Activated naive CD4-positive, alpha-beta T cell (primary cell): ENCODE data around the gene ZMIZ1.

ENCODE experiments used
- DNase-seq, 4 experiments: peaks; one replicate each; lab custom pipeline; 2025; lab: John Stamatoyannopoulos, UW

ZMIZ1 gene

DNA sequence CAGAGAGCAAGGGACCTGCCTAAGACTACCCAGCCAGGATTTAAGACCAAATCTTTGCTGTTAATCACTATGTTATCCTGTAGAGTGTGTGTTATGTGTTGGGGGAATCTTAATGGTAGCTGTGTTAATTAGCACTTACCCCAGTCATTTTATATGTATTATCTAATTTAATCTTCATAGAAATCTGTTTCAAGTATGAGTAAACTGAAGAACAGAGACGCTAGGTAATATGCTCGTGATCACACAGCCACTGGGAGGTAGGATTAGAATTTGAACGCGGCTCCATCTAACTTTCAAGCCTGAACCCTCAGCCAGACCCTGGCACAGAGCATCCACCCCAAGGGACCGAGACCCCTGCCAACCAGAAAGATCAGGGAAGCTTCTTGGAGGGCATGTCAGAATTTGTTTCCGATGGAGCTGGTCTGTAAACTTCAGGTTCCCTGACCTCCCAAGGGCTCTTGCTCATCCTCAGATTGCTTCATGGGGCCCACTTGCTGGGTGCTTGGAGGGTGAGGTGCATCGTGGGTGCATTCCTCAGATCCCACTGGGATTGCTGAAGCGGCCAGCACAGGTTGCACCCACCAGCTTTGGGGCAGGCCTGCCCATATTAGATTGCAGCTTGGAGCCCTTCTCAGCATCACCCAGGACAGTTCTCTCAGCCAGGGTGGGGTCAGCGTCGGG is 105.0 kb downstream of the ZMIZ1 start:
- no peak for DNase-seq

DNA sequence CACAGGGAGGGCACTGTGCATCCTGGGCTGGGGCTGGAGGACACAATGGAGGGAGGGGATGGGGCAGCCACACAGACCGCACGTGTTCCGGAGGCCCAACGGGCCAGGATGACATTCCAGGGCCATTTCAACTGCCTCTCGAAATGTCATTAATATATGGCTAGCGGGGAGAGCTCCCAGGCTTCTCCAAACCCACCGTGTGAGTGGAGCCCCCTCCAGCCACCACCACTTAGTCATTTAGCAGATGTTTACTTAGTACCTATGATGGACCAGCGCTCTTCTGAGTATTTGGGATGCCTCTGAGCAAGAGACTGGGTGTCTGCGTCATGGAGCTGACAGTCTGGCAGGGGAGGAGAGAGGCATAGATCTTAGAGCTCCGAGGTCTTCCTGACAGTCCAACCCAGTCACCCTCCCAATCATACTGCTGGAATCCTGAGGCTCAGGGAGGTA is 107.3 kb downstream of the ZMIZ1 start:
- DNase-seq = no peak

DNA sequence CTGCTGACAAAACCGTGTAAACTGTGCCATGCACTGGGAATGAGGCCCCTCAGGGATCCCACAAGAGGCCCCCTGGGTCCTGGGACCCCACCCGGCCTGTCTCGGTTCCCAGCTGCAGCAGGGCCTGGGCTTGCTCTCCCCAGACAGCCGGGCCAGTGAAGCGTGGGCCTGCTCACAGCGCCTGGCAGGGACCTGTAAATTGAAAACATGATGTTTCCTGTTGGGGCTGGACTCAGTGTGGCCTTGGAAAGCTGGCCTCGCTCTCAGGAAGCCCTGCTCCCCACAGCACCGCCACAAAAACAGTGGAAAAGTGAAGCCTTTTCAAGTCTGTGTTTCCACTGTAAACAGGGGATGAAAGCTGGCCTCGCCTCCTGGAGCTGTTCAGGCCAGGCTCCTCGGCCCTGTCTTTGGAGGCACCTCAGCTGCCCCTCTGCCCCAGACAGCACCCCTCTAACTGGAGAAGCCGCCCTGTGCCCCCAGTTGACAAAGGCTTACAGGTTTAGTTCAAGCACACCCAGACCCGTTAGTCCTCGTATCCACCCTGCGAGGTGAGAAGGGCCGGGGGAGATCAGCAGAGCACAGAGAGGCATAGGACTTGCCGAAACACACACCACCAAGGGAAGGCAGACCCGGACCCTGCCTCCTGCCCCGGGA is 108.3 kb downstream of the ZMIZ1 start:
- no peak for DNase-seq

DNA sequence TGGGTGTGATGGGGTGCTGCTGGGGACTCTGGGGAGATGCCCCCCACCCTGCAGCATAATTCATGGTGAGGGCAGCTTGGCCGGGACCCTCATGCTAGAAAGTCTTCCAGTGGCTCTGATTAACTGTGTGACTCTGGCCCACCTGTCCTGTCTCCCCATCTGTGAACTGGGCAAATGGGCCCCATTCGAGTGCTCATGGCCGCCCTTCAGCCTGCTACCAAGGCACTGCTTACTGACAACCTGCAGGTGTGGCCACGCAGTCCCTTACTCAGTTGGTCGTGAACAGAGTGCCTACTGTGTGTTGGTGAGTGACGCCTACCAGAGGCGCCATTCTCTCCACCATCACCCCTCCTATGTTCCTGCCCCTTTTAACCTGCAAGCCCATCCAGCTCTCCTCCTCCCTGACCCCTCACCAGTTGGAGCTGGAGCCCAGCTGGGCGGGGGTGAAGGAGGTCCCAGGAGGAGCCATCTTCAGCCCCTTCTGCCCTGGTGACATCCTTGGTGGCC is 109.4 kb downstream of the ZMIZ1 start:
- no peak for DNase-seq

DNA sequence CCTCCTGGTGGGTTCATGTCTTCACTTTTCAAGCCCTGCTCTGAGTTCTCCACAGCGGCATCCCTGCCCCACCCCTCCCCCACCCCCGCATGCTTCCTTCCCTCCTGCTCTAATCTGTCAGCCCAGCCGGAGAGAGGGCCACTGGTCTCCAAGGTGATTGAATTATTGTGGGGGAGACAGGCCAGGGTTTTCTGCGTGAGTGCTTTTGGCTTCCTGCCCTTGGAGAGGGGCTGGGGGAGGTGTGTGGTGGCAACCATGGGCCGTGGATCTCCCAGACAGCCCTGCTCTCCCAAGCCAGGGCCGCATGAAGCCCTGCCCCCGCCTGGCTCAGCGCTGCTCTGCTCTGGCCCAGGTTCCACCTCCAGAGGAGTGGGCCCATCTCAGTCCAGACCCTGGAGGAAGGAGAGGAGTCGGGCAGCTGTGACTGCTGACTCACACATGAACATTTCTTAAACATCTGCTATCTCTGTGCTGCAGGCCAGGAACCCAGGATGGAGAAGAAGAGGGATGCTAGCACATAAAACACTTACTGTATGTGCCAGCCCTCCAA is 109.9 kb downstream of the ZMIZ1 start:
- DNase-seq = no peak

DNA sequence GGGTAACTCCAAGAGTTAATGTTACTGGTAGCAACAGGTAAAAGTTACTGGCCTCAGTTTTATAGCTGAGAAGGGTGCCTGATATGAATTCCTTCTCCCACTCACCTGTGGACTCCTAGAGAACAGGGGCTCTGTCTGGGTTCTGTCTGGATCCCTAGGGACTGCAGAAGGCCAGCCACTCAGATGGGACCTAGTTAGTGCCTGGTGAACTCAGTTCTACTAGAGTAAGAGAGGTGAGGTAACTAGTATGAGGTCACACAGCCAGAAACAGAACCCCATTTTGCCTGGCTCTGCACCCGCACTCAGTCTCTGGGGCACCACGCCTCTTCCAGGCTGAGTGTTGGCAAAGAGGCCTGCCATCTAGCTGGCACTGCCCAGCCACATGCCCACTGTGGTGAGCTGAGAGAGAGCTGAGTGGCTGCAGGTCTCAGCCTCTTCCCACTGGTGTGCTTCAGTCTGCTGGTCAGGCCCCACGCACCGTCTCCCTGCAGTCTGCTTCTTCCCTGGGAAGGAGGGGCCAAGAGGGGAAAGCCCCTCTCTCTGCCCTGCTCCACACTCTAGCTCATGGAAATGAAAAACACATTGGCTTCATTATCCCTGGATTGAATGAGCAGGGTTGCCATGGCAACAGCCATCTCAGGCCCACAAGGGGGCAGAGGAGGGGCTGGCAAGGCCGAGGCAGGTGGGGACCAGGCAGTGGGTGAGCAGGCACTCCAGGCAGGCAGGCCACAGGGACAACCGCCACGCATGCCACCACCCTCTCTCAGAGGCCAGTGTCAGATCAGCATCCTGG is 110.6 kb downstream of the ZMIZ1 start:
- no peak for DNase-seq

DNA sequence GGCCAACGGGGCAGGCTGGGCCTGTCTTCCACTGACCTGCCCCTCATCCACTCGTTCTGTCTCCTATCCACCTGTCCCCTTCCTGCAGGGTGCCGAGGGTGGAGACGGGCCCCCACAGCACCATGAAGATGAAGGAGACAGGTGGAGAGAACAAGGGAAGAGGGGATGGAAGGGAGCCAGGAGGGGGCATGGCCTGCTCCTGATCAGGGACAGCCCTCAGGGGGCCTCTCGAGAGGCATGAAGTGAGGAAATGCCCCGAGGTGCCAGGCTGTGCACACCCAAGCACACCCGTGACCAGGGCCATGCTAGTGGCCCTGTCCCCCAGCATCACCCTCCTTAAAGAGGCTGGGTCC is 111.2 kb downstream of the ZMIZ1 start:
- no peak for DNase-seq

DNA sequence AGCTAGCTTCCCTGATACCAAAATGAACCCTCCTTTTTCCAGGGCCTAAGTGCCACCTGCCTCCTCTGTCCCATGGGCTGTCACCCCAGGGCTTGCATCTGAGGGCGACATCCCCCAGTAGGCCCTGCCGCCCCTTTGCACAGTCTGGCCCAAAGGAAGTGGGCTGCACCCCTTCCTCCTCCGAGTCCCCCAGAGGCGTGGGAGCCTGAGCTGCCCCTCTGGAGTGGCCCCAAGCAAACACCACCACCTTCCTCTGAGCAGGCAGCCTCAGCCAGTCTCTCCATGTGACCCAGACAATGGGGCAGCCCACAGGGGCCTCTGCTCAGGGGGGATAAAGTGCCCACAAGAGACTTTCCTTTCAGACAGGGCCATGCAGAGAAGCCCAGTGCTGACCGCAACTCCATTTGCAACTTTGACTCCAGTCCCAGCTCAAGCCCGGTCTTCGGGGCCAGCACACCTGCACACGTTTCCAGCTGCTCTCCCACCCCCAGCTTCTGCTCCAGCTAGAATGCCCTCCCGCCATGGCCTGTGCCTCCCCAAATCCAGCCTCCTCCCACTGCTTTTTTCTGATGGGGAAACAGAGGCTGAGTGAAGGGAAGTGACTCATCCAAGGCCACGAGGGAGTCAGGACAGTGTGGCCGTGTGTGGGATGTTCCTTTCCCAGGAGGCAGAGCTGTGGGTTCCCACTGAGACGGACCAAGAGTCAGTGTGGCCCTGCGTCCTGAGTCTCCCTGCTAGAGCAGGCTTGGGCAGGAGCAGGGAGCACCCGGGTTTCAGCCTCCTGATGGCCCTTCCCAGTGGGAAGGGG is 111.9 kb downstream of the ZMIZ1 start:
- DNase-seq = no peak

DNA sequence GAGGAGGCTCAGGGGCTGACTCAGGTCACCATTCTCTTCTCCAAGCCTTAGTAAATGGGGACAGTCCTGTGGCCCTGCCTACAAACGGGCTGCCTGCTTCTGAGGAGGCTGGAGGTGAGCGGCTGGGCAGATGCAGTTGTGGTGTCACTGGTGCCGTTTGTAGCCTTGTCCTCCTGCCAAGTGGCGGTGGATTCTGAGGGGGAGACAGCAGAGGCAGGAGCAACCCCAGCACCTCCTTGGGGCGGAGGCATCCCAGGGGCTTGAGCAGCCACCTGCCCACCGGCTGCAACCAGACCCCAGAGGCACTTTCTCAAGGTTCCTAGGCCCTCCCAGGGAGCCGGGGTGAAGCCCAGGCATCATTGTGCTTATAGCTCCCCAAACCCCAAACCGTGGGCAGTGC is 112.5 kb downstream of the ZMIZ1 start:
- DNase-seq = no peak

DNA sequence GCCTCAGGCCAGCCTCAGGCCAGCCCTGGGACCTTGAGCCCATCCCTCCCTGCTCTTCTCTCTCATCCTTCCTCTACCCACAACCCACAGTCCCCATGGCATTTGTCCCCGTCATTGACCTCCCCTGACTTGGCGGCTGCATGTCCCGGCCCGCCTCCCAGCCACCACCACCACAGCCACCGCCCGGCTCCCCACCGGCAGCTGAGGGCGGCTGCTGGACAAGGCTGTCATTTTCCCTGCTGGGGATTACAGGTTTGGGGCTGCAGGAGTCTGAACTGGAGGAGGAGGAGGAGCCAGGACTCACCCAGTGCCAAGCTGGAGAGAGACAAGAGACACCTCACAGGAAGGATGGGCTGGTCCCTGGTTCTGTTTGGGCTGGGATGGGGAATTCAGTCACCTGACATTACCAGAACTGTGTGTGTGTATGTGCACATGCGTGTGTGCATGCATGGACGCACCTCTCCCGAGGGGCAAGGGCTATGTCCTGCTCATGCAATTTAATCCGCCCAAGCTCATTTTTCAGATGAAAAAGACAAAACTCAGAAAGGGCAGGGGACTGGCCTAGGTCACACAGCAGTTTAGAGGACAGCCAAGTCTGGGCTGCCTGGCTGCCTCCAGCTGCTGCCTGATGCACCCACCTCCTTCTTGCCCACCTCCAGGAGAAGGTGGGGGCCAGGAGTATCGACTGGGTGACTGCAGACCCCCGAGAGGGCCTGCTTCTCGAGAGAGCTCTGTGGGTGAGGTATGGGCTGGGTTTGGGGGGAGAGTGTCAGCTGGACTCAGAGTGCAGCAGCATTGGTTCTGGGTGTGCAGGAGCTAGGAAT is 113.1 kb downstream of the ZMIZ1 start:
- no peak for DNase-seq

DNA sequence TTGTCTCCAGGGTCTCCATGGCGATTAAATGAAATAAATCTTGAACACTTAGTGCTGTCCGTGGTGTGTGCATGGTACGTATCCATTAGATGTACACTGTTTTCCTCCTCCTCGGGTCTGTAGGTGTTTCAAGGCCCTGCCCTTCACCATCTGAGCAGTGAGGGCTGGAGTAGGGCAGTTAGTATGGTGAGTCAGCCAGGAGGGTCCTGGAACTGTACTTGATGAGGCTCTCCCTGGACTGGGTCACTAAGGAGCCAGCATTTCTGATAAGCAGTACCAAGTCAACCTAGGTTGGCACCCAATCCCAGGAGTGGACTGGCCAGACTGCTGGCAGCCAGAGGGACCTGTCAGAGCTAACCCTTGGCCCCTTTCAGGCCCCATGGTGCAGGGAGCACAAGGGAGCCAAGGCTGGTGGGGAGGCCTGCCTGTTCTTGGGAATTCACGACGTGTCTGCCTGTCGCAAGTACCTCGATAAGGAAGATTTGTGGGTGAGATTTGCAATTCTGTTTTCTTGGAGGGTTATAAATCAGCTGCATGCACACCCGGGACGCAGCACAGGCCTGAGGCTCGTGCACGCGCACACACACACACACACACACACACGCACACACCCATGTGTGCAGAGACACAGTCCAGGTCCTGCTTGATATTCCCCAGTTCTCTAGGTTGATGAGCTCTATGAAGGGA is 114.2 kb downstream of the ZMIZ1 start:
- no peak for DNase-seq

DNA sequence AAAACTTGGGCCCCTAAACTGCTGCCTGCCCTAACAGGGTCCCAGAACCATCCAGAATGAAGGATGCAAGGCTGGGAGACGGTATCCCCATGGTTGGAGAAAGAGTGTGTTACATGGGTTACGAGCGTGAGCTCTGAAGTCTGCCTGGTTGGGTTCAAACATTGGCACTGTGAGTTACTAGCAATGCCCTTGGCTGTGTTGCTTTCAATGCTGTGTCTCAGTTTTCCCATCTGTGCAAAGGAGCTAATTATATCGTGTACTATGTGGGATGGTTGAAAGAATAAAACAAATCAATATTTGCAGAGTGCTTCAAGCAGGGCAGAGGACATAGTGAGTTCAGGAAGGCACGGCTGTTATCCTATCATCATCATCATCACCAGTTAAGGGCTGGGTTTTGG is 114.7 kb downstream of the ZMIZ1 start:
- DNase-seq = no peak

DNA sequence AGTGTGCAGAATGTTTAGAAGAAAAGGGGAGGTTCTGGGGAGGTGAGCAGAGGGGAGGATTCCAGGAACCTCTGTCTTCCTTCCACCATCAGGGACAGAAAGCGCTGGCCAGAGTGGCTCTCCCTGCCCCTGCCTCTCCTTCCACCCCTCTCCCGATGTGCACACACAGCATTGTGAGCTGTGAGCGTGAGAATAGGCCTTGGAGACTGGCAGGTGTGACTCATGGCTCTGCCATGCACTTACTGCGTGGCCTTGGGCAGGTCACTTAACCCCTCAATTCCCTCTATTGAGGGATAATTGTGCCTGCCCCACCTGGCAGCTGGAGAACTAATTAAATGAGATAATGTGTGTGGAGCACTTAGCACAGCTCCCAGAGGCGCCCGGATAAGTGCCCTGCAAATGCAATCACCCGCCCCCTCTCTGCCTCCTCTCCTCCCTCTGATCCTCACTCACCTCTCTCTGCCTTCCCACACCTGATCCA is 115.4 kb downstream of the ZMIZ1 start:
- DNase-seq = no peak

DNA sequence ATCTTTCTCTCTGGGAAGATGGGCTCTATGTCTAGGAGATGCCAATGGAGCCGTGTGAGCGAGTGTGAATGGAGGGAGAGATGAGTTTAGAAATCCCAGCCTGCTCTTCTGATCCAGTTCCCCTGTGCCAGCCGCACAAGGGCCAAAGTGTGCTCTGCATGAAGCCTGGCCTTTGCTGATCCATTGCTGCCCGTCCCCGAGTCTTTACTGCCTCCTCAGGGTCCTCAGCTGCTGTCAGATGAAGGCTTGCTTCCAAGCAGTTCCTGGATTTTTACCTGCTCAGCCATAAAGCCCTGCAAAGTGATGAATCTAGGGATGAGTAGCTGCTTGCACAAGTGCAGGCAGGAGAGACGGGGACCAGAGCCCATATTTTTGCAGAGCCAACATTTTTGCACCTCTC is 115.9 kb downstream of the ZMIZ1 start:
- no peak for DNase-seq

DNA sequence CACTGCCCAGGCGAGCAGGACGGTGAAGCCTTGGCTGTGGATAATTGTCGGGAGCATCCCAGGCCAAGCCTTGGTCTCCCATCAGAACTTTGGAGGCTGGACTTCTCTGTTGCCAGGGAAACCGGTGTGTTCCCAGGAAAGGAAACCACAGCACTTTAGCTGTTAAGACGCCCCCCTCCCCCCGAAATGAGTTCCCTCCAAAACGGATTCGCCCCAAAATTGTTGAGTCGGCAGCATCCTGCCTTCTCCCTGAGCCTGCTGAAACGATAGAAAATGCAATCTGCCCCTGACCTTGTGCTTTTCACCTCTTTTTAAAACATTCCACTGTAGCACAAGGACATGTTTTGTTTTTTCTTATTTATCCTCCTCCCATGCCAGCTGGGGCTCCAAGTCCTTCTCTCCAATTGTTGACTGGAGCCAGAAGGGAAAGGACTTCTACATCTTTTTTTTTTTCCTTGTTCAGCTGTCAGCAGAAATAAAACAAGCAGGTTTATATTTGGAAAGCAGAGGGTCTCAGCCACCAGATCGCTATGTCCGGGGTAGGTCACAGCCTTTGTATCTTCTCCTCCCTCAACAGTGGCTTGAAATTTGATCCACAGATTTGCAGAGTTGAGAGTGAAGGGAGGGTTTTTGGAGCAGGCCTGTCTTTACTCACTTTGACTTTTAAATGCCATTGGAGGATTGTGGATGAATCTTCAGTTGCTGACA is 116.5 kb downstream of the ZMIZ1 start:
- no peak for DNase-seq

DNA sequence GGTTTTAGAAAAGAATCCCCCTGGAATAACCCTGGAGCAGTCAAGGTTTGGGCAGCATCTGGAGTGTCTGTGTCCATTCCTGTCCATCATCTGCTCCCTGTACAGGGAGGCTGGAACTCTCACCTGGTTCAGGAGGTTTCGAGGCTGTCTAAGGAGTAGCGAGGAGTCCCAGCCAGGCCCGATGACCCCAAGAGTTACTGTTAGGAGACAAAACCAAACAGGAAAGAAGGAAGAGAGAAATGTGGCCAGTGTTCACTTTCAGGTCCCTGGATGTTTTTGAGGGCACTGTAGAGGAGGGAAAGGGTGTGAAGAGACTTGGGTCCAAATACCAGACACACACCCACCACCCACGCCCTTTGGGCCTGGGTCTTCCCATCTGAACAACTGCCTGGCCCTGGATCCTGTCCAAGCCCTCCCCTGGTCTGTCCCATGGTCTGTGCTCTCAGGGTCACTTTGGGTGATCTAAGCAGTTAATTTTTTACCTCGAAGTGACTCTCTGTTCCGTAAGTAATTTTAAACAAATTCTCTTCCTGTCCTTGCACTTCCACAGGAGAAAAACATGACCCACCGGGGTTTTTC is 117.1 kb downstream of the ZMIZ1 start:
- DNase-seq = no peak

DNA sequence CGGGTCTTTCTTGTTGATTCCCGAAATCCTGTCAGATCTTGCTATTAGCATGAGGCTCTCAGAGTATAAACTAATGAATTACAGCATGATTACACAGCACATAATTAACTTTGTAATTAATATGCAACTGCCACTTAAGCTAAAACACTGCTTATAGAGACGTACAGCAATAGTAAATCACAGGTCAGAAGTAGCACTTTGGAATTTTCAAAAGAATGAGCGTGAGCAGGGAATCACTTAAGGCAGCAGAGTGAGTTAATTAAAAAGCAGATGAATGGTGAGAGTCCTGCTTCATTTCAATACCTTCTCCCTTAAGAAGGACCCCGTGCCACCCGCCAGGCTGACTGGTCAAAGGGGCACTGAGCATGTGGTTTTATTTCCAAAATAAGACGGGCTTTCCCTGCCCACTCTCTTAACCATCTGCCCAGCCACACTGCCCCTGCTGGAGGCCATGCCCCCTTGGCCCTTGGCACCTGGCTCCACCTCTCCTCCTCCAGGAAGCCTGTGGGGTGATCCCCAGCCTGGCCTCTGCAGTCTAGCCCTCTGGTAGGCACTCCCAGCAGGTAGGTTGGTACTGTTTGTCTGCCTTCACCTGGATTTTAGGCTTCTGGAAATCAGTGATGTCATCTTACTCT is 117.8 kb downstream of the ZMIZ1 start:
- no peak for DNase-seq

DNA sequence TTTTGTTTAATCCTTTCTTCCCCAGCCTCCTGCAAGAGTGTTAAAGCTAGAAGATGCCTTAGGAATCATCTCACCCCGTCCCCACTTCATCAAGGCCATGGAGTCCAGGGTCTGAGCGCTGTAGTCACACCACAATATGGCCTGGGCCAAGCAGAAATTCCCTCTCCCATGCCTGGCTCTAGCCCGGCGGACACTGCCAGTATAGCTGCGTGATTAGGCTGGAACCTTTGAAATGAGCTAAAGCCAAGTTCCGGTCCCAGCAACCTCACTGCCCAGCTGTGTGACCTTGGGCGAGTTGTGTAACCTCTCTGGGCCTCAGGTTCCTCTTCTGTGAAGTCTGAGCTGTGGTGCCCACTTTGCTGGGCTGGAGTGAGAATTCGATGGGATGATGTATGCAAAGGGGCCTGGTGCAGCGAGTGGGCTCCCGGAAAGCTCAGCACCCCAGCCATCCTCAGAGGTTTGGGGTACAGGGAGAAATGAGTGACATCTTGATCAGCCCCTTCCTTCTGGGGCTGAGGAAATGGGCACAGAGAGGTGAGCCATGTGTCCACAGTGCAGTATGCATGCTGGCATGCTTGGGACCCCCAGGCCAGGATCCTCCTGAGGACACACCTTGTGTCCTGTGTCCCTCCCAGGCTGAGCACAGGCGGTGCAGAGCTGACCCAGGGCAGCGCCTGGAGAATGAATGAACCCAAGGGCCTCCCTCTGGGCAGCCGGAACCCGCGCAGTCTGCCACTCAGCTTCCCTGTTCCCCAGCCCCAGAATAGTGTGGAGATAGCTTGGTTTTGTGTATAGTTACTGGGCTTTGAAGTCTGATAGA is 118.6 kb downstream of the ZMIZ1 start:
- DNase-seq = no peak
